Endodermal cell (in vitro differentiated cells): ENCODE measurements around the gene CHML. TPM values are rescaled to one million over a fixed set of nuclear protein-coding genes. Genes with fewer than 3 reads are reported as not detected.

Experiments used
- DNase-seq: peaks from one replicate; pipeline ENCODE4 v3.0.0-alpha.2; 2017
- H3K27ac ChIP-seq: 2 replicates; pipeline ENCODE4 v1.5.1; 2013; ENCODE audit warnings: mild to moderate bottlenecking, low read depth, low read length, moderate library complexity
- H3K27me3 ChIP-seq: 2 replicates; pipeline ENCODE4 v1.6.1; 2013; ENCODE audit warnings: mild to moderate bottlenecking, low read length, moderate library complexity; ENCODE audit not compliant: insufficient read depth, control insufficient read depth, poor library complexity, severe bottlenecking
- H3K36me3 ChIP-seq: 2 replicates; pipeline ENCODE4 v1.7.0; 2013; ENCODE audit warnings: mild to moderate bottlenecking, low read length, moderate library complexity; ENCODE audit not compliant: control insufficient read depth, insufficient read depth
- H3K4me1 ChIP-seq: one replicate; pipeline ENCODE4 v1.7.0; 2013; ENCODE audit warnings: low read length; ENCODE audit not compliant: control insufficient read depth, insufficient read depth
- H3K4me3 ChIP-seq: 2 replicates; pipeline ENCODE4 v1.5.1; 2013; ENCODE audit warnings: mild to moderate bottlenecking, low read length, moderate library complexity
- H3K9ac ChIP-seq: 2 replicates; pipeline ENCODE4 v1.6.1; 2013; ENCODE audit warnings: mild to moderate bottlenecking, low read length, moderate library complexity; ENCODE audit not compliant: poor library complexity, severe bottlenecking; ENCODE audit errors: extremely low read depth
- H3K9me3 ChIP-seq: 2 replicates; pipeline ENCODE4 v1.6.1; 2013; ENCODE audit warnings: mild to moderate bottlenecking, low read length, moderate library complexity; ENCODE audit not compliant: control insufficient read depth
- H3K27ac Mint-ChIP-seq: 2 replicates; pipeline ENCODE4 v1.8.0; 2020; ENCODE audit warnings: mixed read lengths
- H3K27me3 Mint-ChIP-seq: 2 replicates; pipeline ENCODE4 v1.8.0; 2021; ENCODE audit warnings: mild to moderate bottlenecking, mixed read lengths; ENCODE audit not compliant: insufficient read depth
- H3K36me3 Mint-ChIP-seq: 2 replicates; pipeline ENCODE4 v1.8.0; 2020; ENCODE audit warnings: low read depth, mixed read lengths
- H3K4me1 Mint-ChIP-seq: 2 replicates; pipeline ENCODE4 v1.8.0; 2020; ENCODE audit warnings: mixed read lengths
- H3K4me3 Mint-ChIP-seq: 2 replicates; pipeline ENCODE4 v1.8.0; 2020; ENCODE audit warnings: mild to moderate bottlenecking, moderate library complexity, mixed read lengths
- H3K9me3 Mint-ChIP-seq: 2 replicates; pipeline ENCODE4 v1.8.0; 2020; ENCODE audit warnings: mild to moderate bottlenecking, mixed read lengths
- WGBS, 2 experiments: methylation state at CpG; one replicate each; pipeline versions ENCODE4 v1.1.5 to v1.1.7; 2013; ENCODE audit warnings: missing lambda C conversion rate in 2 of 2, mixed read lengths in 1 of 2; ENCODE audit not compliant: insufficient coverage in 1 of 2, insufficient read length in 1 of 2; 5-methylcytosine and 5-hydroxymethylcytosine counted together
- total RNA-seq, 2 donors: library from RNA; stranded (reverse); fragmentation: NEBNext Ultra II Directional in 1 of 2; extraction: Animal tissue kit (Norgen Biotek cat#: 25700) in 1 of 2; gene quantifications; 2 replicates in 1 of 2; 3 replicates in 1 of 2; pipeline ENCODE4 v1.2.1, GENCODE V29; 2021
- TF ChIP-seq, protein P1 (sequence below): fragments of 200-600 bp; sonication (generic); conservative IDR thresholded peaks from 2 replicates; pipeline ENCODE4 v1.5.0; 2021; ENCODE audit warnings: antibody characterized with exemption, mild to moderate bottlenecking

CHML gene
- total RNA-seq, 2 donors from 2014 or later, result 16.4 to 28.5 TPM

DNA sequence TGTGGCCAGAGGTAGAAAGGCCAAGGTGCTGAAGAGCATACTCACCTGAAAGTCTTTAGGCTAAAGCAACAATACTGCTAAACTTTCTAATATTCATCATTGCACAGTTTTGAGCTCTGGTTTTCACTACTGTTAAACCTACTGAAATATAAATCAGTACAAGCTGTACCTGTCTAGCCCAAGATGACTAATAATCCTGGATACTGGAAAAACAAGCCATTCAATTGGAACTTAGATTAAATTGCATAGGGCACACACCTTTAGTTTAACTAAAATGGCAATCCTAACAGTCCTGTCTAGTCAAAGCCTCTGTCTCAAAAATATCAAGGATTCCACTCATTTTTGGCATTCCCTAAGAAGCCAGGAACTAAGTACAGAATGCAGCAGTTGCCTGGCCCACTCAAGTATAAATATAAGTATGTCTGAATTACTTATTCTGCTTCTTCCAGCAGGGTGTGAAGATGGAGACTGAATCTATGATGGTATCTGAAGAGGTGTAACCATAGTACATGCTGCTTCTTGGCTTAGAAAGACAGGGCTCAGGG, 3.1 kb downstream of the CHML start:
- Mint-ChIP-seq H3K27ac (no peak overlapping the region), H3K27me3 (peaks cover 61% of the 10 kb centered on the region), H3K4me3 (no peak overlapping the region), H3K4me1 (peaks cover 18% of the 10 kb centered on the region), H3K9me3 (peaks cover 11% of the 10 kb centered on the region), H3K36me3 (peaks cover 26% of the 10 kb centered on the region)
- Histone ChIP-seq H3K27me3 (peaks cover 73% of the 10 kb centered on the region), H3K27ac (no peak overlapping the region), H3K4me1 (no peaks in the 10 kb centered on the region), H3K36me3 (no peaks in the 10 kb centered on the region), H3K9ac (no peak overlapping the region), H3K4me3 (no peak overlapping the region), H3K9me3 (peaks cover 13% of the 10 kb centered on the region)
- DNase-seq, result no peak
- TF ChIP-seq, protein P1, sequence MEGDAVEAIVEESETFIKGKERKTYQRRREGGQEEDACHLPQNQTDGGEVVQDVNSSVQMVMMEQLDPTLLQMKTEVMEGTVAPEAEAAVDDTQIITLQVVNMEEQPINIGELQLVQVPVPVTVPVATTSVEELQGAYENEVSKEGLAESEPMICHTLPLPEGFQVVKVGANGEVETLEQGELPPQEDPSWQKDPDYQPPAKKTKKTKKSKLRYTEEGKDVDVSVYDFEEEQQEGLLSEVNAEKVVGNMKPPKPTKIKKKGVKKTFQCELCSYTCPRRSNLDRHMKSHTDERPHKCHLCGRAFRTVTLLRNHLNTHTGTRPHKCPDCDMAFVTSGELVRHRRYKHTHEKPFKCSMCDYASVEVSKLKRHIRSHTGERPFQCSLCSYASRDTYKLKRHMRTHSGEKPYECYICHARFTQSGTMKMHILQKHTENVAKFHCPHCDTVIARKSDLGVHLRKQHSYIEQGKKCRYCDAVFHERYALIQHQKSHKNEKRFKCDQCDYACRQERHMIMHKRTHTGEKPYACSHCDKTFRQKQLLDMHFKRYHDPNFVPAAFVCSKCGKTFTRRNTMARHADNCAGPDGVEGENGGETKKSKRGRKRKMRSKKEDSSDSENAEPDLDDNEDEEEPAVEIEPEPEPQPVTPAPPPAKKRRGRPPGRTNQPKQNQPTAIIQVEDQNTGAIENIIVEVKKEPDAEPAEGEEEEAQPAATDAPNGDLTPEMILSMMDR, result no peak

DNA sequence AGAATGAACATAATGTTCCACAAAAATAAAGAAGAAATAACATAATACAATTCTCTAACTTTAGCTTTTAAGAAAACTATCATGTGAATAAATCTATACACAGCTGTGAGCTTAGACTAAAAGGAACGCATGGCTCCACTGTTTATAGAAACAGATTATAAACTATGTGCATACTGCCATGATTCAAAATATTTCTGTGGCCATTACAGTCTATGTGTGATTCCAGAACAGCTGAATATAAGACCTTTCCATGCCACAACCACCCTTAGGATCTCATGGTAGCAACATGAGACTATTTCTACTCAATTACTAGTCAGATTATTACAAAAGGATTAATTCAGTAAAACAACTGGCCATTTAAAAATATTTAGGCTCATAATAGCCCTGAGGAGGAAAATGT, 3.9 kb downstream of the CHML start:
- H3K4me1 Mint-ChIP-seq, result peaks cover 18% of the 10 kb centered on the region
- H3K36me3 Mint-ChIP-seq, result peaks cover 30% of the 10 kb centered on the region
- peaks cover 78% of the 10 kb centered on the region for H3K27me3 ChIP-seq
- H3K4me3 ChIP-seq, result no peak overlapping the region
- H3K27me3 Mint-ChIP-seq, result peaks cover 65% of the 10 kb centered on the region
- TF ChIP-seq, protein P1, result no peak
- H3K4me1 ChIP-seq, result no peaks in the 10 kb centered on the region
- no peak overlapping the region for H3K27ac ChIP-seq
- no peak overlapping the region for H3K4me3 Mint-ChIP-seq
- H3K27ac Mint-ChIP-seq, result no peak overlapping the region
- peaks cover 6% of the 10 kb centered on the region for H3K9me3 ChIP-seq
- H3K9ac ChIP-seq, result no peak overlapping the region
- 100% methylated on average over 1 of the region's 1 CpG; no CpG with 5 or more reads in 1 of the 2 experiments for WGBS, 2 experiments
- DNase-seq, result no peak
- peaks cover 3% of the 10 kb centered on the region for H3K9me3 Mint-ChIP-seq
- H3K36me3 ChIP-seq, result no peaks in the 10 kb centered on the region

DNA sequence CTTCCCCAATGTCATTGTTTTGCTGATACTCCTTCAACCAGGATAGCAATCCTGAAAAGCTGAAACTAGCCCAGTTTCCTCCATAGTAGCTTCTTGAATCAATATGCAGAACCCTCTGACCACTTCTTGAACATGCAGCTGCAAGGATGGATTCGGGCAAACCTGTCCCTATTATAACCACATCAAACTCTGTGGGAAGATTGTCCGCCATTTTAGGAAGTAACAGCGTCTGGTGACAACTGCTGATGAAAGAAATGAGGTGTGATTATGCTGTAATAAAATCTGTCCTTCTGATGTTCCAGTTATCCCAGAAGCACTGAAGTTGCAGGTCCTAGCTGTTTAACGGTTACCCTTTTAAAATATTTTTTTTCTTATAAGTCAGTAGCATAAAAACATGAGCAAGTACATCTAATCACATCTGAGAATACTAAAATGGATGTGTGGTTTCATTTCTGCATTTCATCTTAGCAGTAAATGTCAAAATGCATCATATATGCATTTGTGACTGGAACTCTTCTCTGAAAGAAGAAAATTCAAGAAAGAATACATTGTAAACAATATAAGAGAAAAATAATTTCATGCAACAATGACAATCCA, 4.5 kb downstream of the CHML start:
- H3K27me3 ChIP-seq, result peaks cover 78% of the 10 kb centered on the region
- 96% methylated on average over 4 of the region's 4 CpGs; no CpG with 5 or more reads in 1 of the 2 experiments for WGBS, 2 experiments
- no peak overlapping the region for H3K4me3 Mint-ChIP-seq
- H3K4me3 ChIP-seq, result no peak overlapping the region
- H3K9ac ChIP-seq, result no peak overlapping the region
- no peak overlapping the region for H3K27ac ChIP-seq
- H3K9me3 Mint-ChIP-seq, result no peaks in the 10 kb centered on the region
- peaks cover 65% of the 10 kb centered on the region for H3K27me3 Mint-ChIP-seq
- TF ChIP-seq, protein P1, result no peak
- no peak overlapping the region for H3K27ac Mint-ChIP-seq
- peaks cover 18% of the 10 kb centered on the region for H3K4me1 Mint-ChIP-seq
- H3K36me3 Mint-ChIP-seq, result peaks cover 30% of the 10 kb centered on the region
- H3K4me1 ChIP-seq, result no peaks in the 10 kb centered on the region
- H3K9me3 ChIP-seq, result no peaks in the 10 kb centered on the region
- no peak for DNase-seq
- no peaks in the 10 kb centered on the region for H3K36me3 ChIP-seq
